ENCODE results near the gene LRRC71. TPM values are rescaled to one million over a fixed set of nuclear protein-coding genes. Genes with fewer than 3 reads are reported as not detected.

Gene LRRC71
- total and polyA plus RNA-seq, 2 donors (not counting 1 experiment from before 2014, with no cell fraction given): not detected

GRCh38 chr1:156945881-156946661 lies 25.6 kb downstream of the LRRC71 start:
- POLR2A ChIA-PET: no interaction called here
- H3K4me1 Mint-ChIP-seq: no peaks in the 10 kb centered on the region

More at GRCh38 chr1:156945881-156946661, 25.6 kb downstream of the LRRC71 start:
- DNase-seq (no peak), ATAC-seq (ENCODE audit: low read depth) (no peak)
- CTCF ChIA-PET: no interaction called here
- no peaks in the 10 kb centered on the region for H3K9me3 Mint-ChIP-seq (ENCODE audit: insufficient read depth)
- peaks cover 4% of the 10 kb centered on the region for H3K27me3 Mint-ChIP-seq
- Histone ChIP-seq H3K79me2 (ENCODE audit: control insufficient read depth, insufficient read depth, low read length) (no peaks in the 10 kb centered on the region), H3K9me3 (ENCODE audit: control extremely low read depth in 1 of 3, control insufficient read depth in 2 of 3, insufficient read depth in 1 of 3, low read length in 2 of 3) (no peaks in the 10 kb centered on the region), H2AFZ (ENCODE audit: insufficient read depth, low read depth, low read length, poor library complexity, severe bottlenecking) (no peak overlapping the region), H3K4me2 (replicated peaks; ENCODE audit: low read depth, low read length, poor library complexity, severe bottlenecking) (no peak overlapping the region), H3K27me3 (replicated peaks in 1 of 4; ENCODE audit: control extremely low read depth in 1 of 4, control insufficient read depth in 3 of 4, insufficient read depth in 4 of 4, low read length in 3 of 4) (no peaks in the 10 kb centered on the region), H3K27ac (ENCODE audit: low read length in 2 of 2) (no peak overlapping the region), H3K9ac (ENCODE audit: low read length) (no peak overlapping the region), H3K36me3 (replicated peaks in 1 of 2; ENCODE audit: control extremely low read depth in 1 of 2, control insufficient read depth in 1 of 2, extremely low read depth in 1 of 2, insufficient read depth in 2 of 2, low read length in 1 of 2) (peaks cover 0 to 3% of the 10 kb centered on the region in 2 experiments), H4K20me1 (ENCODE audit: control insufficient read depth, insufficient read depth, low read length, poor library complexity, severe bottlenecking) (no peaks in the 10 kb centered on the region), H3K4me1 (ENCODE audit: control insufficient read depth in 2 of 2, insufficient read depth in 2 of 2, low read length in 2 of 2) (no peaks in the 10 kb centered on the region), H3K4me3 (ENCODE audit: control extremely low read depth in 1 of 5, extremely low read depth in 1 of 5, insufficient read depth in 1 of 5, low read depth in 2 of 5, low read length in 4 of 5) (no peak overlapping the region)
- WGBS (ENCODE audit: insufficient coverage): 89% methylated on average over 11 of the region's 11 CpGs
- no peak for TF ChIP-seq CTCF (IDR thresholded peaks at IDR 0.05)
- no peak for TF ChIP-seq EZH2 (IDR thresholded peaks at IDR 0.05; ENCODE audit: borderline replicate concordance, insufficient read depth, low read depth, low read length, poor library complexity, severe bottlenecking)
- H3K4me3 Mint-ChIP-seq: no peak overlapping the region
- no peak overlapping the region for H3K27ac Mint-ChIP-seq
- intact Hi-C loops (cut with micrococcal nuclease): loop anchor here (2.0 kb wide), 1 partner anchor 21 kb away; no protein-coding TSS in a partner anchor
